ENCODE data around the gene PNLIPRP2. TPM values are rescaled to one million over a fixed set of nuclear protein-coding genes. Genes with fewer than 3 reads are reported as not detected.

PNLIPRP2 gene
- total RNA-seq, 1 experiment from 2014 or later = 0.24 TPM

GRCh38 chr10:116588995-116589394 lies 31.8 kb upstream of the PNLIPRP2 start:
- Mint-ChIP-seq H3K4me1 (no peaks in the 10 kb centered on the region), H3K27ac (no peak overlapping the region), H3K36me3 (ENCODE audit: insufficient read depth in 1 of 3, low read depth in 3 of 3) (no peaks in the 10 kb centered on the region), H3K27me3 (ENCODE audit: low read depth) (no peaks in the 10 kb centered on the region; the same call in none of the 2 replicates), H3K9me3 (no peaks in the 10 kb centered on the region; a peak in 1 of 5 replicates), H3K4me3 (no peak overlapping the region)
- no peak overlapping the region for H2AFZ ChIP-seq (ENCODE audit: low read length)
- no peak for DNase-seq
- H2BK20ac ChIP-seq (ENCODE audit: low read depth, low read length, poor library complexity, severe bottlenecking) = no peak overlapping the region
- no peak overlapping the region for H3T11ph ChIP-seq (ENCODE audit: low read length)
- no peak overlapping the region for H3K4ac ChIP-seq (ENCODE audit: low read depth, low read length)
- H4K91ac ChIP-seq (ENCODE audit: insufficient read length, low read depth, low read length) = no peak overlapping the region
- H2BK5ac ChIP-seq (ENCODE audit: insufficient read length, low read length) = no peak overlapping the region
- no peak overlapping the region for H2BK15ac ChIP-seq (ENCODE audit: low read depth, low read length)
- H3K4me1 ChIP-seq (ENCODE audit: insufficient read depth, low read length) = no peaks in the 10 kb centered on the region
- no peak overlapping the region for H2BK120ac ChIP-seq (ENCODE audit: low read depth, low read length, poor library complexity, severe bottlenecking)
- H3K79me2 ChIP-seq (ENCODE audit: insufficient read depth, low read length) = no peaks in the 10 kb centered on the region
- no peak overlapping the region for H4K5ac ChIP-seq (ENCODE audit: insufficient read length, low read depth, low read length)
- no peak for TF ChIP-seq CTCF (conservative IDR thresholded peaks at IDR 0.05)
- H3K27ac ChIP-seq (ENCODE audit: insufficient read length, low read depth, low read length) = no peak overlapping the region
- H3K4me2 ChIP-seq (ENCODE audit: insufficient read depth, insufficient read length, low read length) = no peak overlapping the region
- H4K8ac ChIP-seq (replicated peaks; ENCODE audit: insufficient read length, low read depth, low read length) = no peak overlapping the region
- H3K79me1 ChIP-seq (ENCODE audit: insufficient read depth, low read depth, low read length, poor library complexity, severe bottlenecking) = no peaks in the 10 kb centered on the region
- no peaks in the 10 kb centered on the region for H3K23me2 ChIP-seq (ENCODE audit: insufficient read length, low read depth, low read length, poor library complexity, severe bottlenecking)
- H3K56ac ChIP-seq (ENCODE audit: insufficient read length, low read depth, low read length) = no peak overlapping the region
- no peak overlapping the region for H3K14ac ChIP-seq (ENCODE audit: insufficient read depth, low read length)
- H3K9ac ChIP-seq (ENCODE audit: extremely low read depth, insufficient read length, low read length) = no peak overlapping the region
- WGBS (ENCODE audit: extremely low coverage, insufficient read length, low lambda C conversion rate) = no CpG with 5 or more reads among the region's 2 CpGs
- no peak overlapping the region for H2AK5ac ChIP-seq (ENCODE audit: insufficient read length, low read length)
- H4K20me1 ChIP-seq (ENCODE audit: control insufficient read depth, insufficient read depth, insufficient read length) = no peaks in the 10 kb centered on the region
- no peak overlapping the region for H3K23ac ChIP-seq (ENCODE audit: insufficient read length, low read depth, low read length)
- H2BK12ac ChIP-seq (ENCODE audit: insufficient read length, low read depth, low read length) = no peak overlapping the region
- no peaks in the 10 kb centered on the region for H3K9me3 ChIP-seq (ENCODE audit: control insufficient read depth, low read depth, low read length)
- H3K27me3 ChIP-seq (ENCODE audit: insufficient read depth, low read length) = no peaks in the 10 kb centered on the region
- H3K18ac ChIP-seq (ENCODE audit: insufficient read length, low read depth, low read length) = no peak overlapping the region
